Left ventricle myocardium inferior (tissue), 1 donor: ENCODE measurements around the gene BCR. TPM values are rescaled to one million over a fixed set of nuclear protein-coding genes. Genes with fewer than 3 reads are reported as not detected.
A peak's percentile ranks its signal among the peaks of the same experiment; 100 is the strongest.

ENCODE experiments used
- DNase-seq: peaks from one replicate; pipeline ENCODE4 v3.0.0-alpha.2; 2020
- H3K27ac ChIP-seq: fragments of 200-600 bp; replicated peaks from 2 replicates; pipeline ENCODE4 v1.8.0; 2021
- H3K27me3 ChIP-seq: fragments of 200-600 bp; 2 replicates; pipeline ENCODE4 v1.8.0; 2021; ENCODE audit warnings: low read depth
- H3K36me3 ChIP-seq: fragments of 200-600 bp; 2 replicates; pipeline ENCODE4 v1.8.0; 2021
- H3K4me1 ChIP-seq: fragments of 200-600 bp; 2 replicates; pipeline ENCODE4 v1.8.0; 2021
- H3K4me3 ChIP-seq: fragments of 200-600 bp; 2 replicates; pipeline ENCODE4 v1.8.0; 2021; ENCODE audit warnings: mild to moderate bottlenecking, moderate library complexity
- H3K9me3 ChIP-seq: fragments of 200-600 bp; replicated peaks from 2 replicates; pipeline ENCODE4 v1.8.0; 2021
- intact Hi-C: fragments of 100-400 bp; cut with micrococcal nuclease; formaldehyde crosslinking; loops from one replicate; pipeline ENCODE4 v1.11.0; 2022
- total RNA-seq: library from RNA; stranded (reverse); fragmentation: NEBNext Ultra II Directional; extraction: Animal tissue kit (Norgen Biotek cat#: 25700); gene quantifications from one replicate; pipeline ENCODE4 v1.2.1, GENCODE V29; 2021
- TF ChIP-seq, protein P1 (sequence below): fragments of 200-600 bp; IDR thresholded peaks from 2 replicates; pipeline ENCODE4 v1.8.0; 2021; ENCODE audit warnings: antibody characterized with exemption, mild to moderate bottlenecking, borderline replicate concordance
- donor health status: DM: no; HTN: yes; CAD: no; lungs with severe emphysema.

BCR gene
- total RNA-seq, 1 donor from 2014 or later = 26.7 TPM

DNA sequence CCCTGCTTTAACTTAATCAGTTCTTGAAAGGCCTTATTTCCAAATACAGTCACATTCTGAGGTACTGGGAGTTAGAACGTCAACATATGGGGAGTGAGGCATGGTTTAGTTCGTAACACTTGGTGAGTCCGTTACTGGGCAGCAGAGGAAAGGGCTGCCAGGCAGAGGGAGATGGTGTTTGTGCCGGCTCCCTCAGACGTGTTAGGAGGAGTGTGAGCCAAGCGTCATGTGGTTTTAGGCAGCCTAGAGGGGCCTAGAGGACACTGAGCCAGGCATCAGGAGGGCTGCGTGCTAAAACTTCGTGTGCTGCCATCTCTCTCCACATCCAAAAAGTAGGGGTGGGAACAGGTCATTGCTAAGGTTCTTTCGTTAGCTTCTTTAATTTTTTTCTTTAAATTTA lies 10.2 kb downstream of the BCR start:
- DNase-seq = peak; percentile 27
- Histone ChIP-seq H3K27me3 (no peaks in the 10 kb centered on the region), H3K4me1 (peaks cover 63% of the 10 kb centered on the region), H3K9me3 (no peaks in the 10 kb centered on the region), H3K27ac (peak overlapping the region; percentile 42), H3K4me3 (no peak overlapping the region), H3K36me3 (no peaks in the 10 kb centered on the region)
- intact Hi-C loops = no loop called here
- TF ChIP-seq, protein P1, sequence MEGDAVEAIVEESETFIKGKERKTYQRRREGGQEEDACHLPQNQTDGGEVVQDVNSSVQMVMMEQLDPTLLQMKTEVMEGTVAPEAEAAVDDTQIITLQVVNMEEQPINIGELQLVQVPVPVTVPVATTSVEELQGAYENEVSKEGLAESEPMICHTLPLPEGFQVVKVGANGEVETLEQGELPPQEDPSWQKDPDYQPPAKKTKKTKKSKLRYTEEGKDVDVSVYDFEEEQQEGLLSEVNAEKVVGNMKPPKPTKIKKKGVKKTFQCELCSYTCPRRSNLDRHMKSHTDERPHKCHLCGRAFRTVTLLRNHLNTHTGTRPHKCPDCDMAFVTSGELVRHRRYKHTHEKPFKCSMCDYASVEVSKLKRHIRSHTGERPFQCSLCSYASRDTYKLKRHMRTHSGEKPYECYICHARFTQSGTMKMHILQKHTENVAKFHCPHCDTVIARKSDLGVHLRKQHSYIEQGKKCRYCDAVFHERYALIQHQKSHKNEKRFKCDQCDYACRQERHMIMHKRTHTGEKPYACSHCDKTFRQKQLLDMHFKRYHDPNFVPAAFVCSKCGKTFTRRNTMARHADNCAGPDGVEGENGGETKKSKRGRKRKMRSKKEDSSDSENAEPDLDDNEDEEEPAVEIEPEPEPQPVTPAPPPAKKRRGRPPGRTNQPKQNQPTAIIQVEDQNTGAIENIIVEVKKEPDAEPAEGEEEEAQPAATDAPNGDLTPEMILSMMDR = no peak

DNA sequence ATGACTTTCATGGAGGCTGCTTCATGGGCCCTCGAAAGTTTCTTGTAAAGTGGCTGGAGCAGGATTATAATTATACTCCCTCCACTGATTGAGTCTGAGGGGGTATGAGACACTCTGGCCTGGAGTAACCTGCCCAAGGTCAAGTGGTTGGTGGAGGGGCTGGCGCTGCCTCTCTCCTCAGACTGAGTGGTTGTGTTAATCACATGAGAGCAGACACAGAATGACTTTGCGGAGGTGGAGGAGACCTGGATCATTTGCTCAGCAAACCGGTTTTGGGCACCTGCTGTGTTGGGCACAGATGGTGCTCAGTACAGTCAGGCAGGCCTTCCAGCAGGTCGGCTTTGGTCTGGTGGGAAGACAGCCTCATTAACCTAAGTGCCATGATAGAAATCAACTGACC lies 11.8 kb downstream of the BCR start:
- no peak for DNase-seq
- TF ChIP-seq, protein P1 = no peak
- Histone ChIP-seq H3K36me3 (no peaks in the 10 kb centered on the region), H3K9me3 (no peaks in the 10 kb centered on the region), H3K27ac (peak overlapping the region; percentile 41), H3K27me3 (no peaks in the 10 kb centered on the region), H3K4me1 (peaks cover 65% of the 10 kb centered on the region), H3K4me3 (no peak overlapping the region)
- intact Hi-C loops = no loop called here

DNA sequence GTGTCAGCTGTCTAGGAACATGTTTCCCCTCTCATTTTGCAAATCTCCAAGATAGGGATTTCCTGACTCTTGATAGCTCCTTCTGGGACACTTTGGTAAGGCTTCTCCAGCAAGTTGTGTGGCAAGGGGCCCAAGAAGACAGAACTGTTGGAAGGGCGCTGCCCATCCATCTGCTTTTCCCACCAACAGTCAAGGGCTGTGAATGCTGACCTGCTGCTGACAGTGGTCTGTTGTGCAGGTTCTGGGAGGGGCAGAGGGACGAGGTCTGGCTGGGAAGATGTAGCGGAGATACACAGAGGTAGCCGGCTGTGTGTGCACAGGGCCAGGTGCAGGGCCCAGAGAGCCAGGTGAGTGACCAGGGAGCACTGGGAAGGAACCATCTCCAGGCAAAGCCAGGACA lies 12.2 kb downstream of the BCR start:
- no peak for DNase-seq
- Histone ChIP-seq H3K27ac (peak overlapping the region; percentile 41), H3K4me1 (peaks cover 64% of the 10 kb centered on the region), H3K4me3 (no peak overlapping the region), H3K36me3 (no peaks in the 10 kb centered on the region), H3K9me3 (no peaks in the 10 kb centered on the region), H3K27me3 (no peaks in the 10 kb centered on the region)
- intact Hi-C loops = no loop called here
- TF ChIP-seq, protein P1 = no peak

DNA sequence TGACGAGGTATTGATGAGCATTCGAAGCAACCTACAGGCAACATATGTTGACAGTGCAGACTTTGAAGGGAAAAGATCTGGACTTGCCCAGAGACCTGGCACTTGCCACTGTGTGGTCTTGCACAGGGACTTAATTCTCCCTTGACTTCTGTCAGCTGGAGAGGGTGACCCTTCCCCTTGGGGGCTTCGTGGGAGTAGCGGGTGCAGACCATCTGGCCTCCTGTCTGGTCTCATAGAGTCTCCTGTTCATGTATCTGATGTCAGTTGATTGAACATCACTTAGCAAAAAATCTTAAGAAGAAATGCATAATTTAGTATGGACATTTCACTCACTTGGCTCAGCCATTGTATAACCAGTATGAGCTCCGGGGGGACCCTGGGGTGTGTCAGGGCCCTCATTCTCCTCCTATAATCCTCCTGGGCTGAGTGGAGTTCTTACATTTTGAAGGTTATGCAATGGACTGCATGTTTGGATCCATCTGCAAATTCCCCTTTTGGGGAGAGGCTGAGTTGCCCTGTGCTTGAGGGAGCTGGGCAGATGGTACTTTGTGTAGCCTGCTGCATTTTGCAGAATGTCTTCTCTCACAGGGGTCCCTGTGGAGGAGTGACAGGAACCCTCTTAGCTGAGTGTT lies 13.0 kb downstream of the BCR start:
- H3K4me3 ChIP-seq = no peak overlapping the region
- no peak overlapping the region for H3K27ac ChIP-seq
- no peaks in the 10 kb centered on the region for H3K9me3 ChIP-seq
- DNase-seq = no peak
- H3K27me3 ChIP-seq = no peaks in the 10 kb centered on the region
- TF ChIP-seq, protein P1 = no peak
- intact Hi-C loops = no loop called here
- H3K36me3 ChIP-seq = no peaks in the 10 kb centered on the region
- H3K4me1 ChIP-seq = peaks cover 64% of the 10 kb centered on the region

DNA sequence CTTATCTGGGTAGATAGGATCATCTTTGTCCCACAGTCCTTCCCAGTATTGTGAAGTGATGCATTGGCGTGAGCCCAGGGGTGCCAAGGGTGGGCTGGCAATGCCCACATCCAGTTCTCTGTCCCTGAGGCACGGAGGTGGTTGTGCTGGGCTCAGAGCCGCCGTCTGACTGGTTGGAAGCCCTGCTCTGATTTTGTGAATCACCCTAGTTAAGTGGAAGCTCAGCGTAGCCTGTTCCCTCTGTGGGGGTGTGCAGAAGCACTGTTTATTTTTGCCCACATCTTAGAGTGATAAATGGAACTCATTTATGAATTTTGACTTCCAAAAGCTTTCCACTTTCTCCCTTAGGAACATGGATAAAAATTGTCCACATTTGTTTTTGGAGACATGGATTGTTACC lies 13.6 kb downstream of the BCR start:
- H3K27me3 ChIP-seq = no peaks in the 10 kb centered on the region
- no peak for DNase-seq
- H3K27ac ChIP-seq = no peak overlapping the region
- peaks cover 69% of the 10 kb centered on the region for H3K4me1 ChIP-seq
- intact Hi-C loops = no loop called here
- no peaks in the 10 kb centered on the region for H3K9me3 ChIP-seq
- H3K36me3 ChIP-seq = no peaks in the 10 kb centered on the region
- TF ChIP-seq, protein P1 = no peak
- H3K4me3 ChIP-seq = no peak overlapping the region
